DND-41 (cell line): ENCODE data around the gene PAFAH2.

Experiments
- ATAC-seq: fragments of 200-7000 bp; cut with Tn5 transposase; 3 replicates; pipeline ENCODE4 v1.9.1; 2021; ENCODE audit warnings: low read depth; ENCODE audit not compliant: insufficient read depth
- DNase-seq: peaks from one replicate; pipeline ENCODE4 v3.0.0-alpha.2; 2020
- H2AFZ ChIP-seq: 2 replicates; pipeline ENCODE4 v1.6.0; 2012; ENCODE audit warnings: low read depth, low read length
- H3K27ac ChIP-seq: 2 replicates; pipeline ENCODE4 v1.5.1; 2012; ENCODE audit warnings: low read length, inconsistent platforms
- H3K27me3 ChIP-seq: fragments of 200-600 bp; sonication (generic); 2 replicates; pipeline ENCODE4 v1.6.0; 2012; ENCODE audit warnings: low read length, mild to moderate bottlenecking, inconsistent platforms; ENCODE audit not compliant: insufficient read depth, poor library complexity
- H3K36me3 ChIP-seq: 2 replicates; pipeline ENCODE4 v1.5.1; 2012; ENCODE audit warnings: low read length, inconsistent platforms; ENCODE audit not compliant: insufficient read depth
- H3K4me1 ChIP-seq: 2 replicates; pipeline ENCODE4 v1.5.1; 2012; ENCODE audit warnings: mild to moderate bottlenecking, low read length; ENCODE audit not compliant: insufficient read depth
- H3K4me2 ChIP-seq: 2 replicates; pipeline ENCODE4 v1.6.0; 2012; ENCODE audit warnings: mild to moderate bottlenecking, moderate library complexity, low read length, inconsistent platforms; ENCODE audit not compliant: insufficient read depth
- H3K4me3 ChIP-seq, 2 experiments: fragments of 200-600 bp in 1 of 2; shearing (Covaris generic) in 1 of 2; 2 replicates each; pipeline ENCODE4 v1.5.1; 2012 to 2016; ENCODE audit warnings: inconsistent platforms in 2 of 2, low read length in 2 of 2, mild to moderate bottlenecking in 2 of 2, low read depth in 1 of 2, moderate library complexity in 1 of 2
- H3K79me2 ChIP-seq: 2 replicates; pipeline ENCODE4 v1.6.0; 2012; ENCODE audit warnings: low read length, inconsistent platforms; ENCODE audit not compliant: insufficient read depth
- H3K9ac ChIP-seq: 2 replicates; pipeline ENCODE4 v1.6.0; 2012; ENCODE audit warnings: low read depth, mild to moderate bottlenecking, inconsistent platforms, low read length, moderate library complexity
- H3K9me3 ChIP-seq: 2 replicates; pipeline ENCODE4 v1.5.1; 2012; ENCODE audit warnings: low read length, moderate library complexity, mild to moderate bottlenecking, inconsistent platforms; ENCODE audit not compliant: insufficient read depth, severe bottlenecking
- H4K20me1 ChIP-seq: 2 replicates; pipeline ENCODE4 v1.6.0; 2012; ENCODE audit warnings: low read length; ENCODE audit not compliant: insufficient read depth
- EZH2 ChIP-seq: IDR thresholded peaks from 3 replicates; pipeline ENCODE4 v1.6.1; 2012; ENCODE audit warnings: borderline replicate concordance, low read depth, mild to moderate bottlenecking, moderate library complexity, low read length, inconsistent platforms; ENCODE audit not compliant: severe bottlenecking
- TF ChIP-seq, protein P1 (sequence below): IDR thresholded peaks from 2 replicates; pipeline ENCODE4 v1.5.1; 2012; ENCODE audit warnings: borderline replicate concordance, low read length, moderate library complexity, mild to moderate bottlenecking; ENCODE audit not compliant: poor library complexity, severe bottlenecking; ENCODE audit errors: extremely low read depth

Gene PAFAH2

DNA sequence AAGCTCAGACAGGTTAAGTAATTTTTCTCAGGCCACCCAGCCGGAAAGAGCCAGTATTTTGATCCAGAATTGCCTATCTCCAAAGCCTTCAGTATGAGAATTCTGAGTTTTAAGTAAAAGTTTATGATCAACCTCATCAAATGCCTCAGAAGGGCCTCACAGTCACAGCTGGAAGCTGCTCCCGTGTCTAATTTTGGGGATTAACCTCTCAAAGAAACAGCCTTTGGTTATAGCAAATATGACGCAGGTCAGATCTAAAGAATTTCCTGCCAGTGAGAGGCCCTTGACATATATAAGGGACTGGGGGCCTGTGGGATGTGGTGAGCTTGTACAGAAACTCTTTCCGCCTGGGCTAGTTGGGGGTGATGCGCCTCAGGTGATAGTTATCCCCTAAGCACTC lies 26.0 kb upstream of the PAFAH2 start:
- H2AFZ ChIP-seq, result no peak overlapping the region
- no peaks in the 10 kb centered on the region for H3K9me3 ChIP-seq
- H3K36me3 ChIP-seq, result no peaks in the 10 kb centered on the region
- no peak overlapping the region for H3K4me2 ChIP-seq
- no peak overlapping the region for H3K9ac ChIP-seq
- no peak for TF ChIP-seq EZH2
- TF ChIP-seq, protein P1, sequence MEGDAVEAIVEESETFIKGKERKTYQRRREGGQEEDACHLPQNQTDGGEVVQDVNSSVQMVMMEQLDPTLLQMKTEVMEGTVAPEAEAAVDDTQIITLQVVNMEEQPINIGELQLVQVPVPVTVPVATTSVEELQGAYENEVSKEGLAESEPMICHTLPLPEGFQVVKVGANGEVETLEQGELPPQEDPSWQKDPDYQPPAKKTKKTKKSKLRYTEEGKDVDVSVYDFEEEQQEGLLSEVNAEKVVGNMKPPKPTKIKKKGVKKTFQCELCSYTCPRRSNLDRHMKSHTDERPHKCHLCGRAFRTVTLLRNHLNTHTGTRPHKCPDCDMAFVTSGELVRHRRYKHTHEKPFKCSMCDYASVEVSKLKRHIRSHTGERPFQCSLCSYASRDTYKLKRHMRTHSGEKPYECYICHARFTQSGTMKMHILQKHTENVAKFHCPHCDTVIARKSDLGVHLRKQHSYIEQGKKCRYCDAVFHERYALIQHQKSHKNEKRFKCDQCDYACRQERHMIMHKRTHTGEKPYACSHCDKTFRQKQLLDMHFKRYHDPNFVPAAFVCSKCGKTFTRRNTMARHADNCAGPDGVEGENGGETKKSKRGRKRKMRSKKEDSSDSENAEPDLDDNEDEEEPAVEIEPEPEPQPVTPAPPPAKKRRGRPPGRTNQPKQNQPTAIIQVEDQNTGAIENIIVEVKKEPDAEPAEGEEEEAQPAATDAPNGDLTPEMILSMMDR, result no peak
- no peak for ATAC-seq
- H3K27ac ChIP-seq, result no peak overlapping the region
- no peaks in the 10 kb centered on the region; the same call in 1 of the 2 replicates for H4K20me1 ChIP-seq
- no peaks in the 10 kb centered on the region for H3K4me1 ChIP-seq
- DNase-seq, result no peak
- H3K4me3 ChIP-seq, result no peak overlapping the region
- H3K27me3 ChIP-seq, result peaks cover 7% of the 10 kb centered on the region
- H3K79me2 ChIP-seq, result no peaks in the 10 kb centered on the region

- Histone ChIP-seq H4K20me1 (no peaks in the 10 kb centered on the region), H3K9ac (no peak overlapping the region), H3K4me1 (no peaks in the 10 kb centered on the region), H3K9me3 (no peaks in the 10 kb centered on the region), H3K4me3 (no peak overlapping the region), H3K27me3 (peaks cover 7% of the 10 kb centered on the region), H3K27ac (no peak overlapping the region), H3K36me3 (no peaks in the 10 kb centered on the region), H3K79me2 (no peaks in the 10 kb centered on the region), H3K4me2 (no peak overlapping the region), H2AFZ (no peak overlapping the region)
- ATAC-seq, result no peak
- DNase-seq, result no peak
- TF ChIP-seq EZH2, result no peak
- TF ChIP-seq, protein P1, result no peak
These were observed 25.1 kb upstream of the PAFAH2 start for GRCh38 chr1:26023009-26023408.

DNA sequence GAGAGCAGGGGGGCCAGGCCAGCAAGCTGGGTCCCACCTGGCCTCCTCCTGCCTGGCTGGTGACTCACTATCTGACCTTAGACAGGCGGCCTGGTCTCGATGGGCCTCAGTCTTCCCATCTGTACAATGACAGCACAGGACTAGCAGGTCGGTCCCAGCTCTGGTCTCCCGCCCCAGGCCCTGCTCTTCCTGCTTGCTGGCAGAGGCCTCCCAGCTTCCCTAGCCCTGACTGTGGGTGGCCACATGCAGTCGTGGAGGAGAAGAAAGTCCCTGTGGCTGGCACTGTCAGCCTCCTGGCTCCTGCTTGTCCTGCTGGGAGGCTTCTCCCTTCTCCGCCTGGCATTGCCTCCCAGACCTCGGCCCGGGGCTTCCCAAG lies 24.5 kb upstream of the PAFAH2 start:
- Histone ChIP-seq H3K9me3 (no peaks in the 10 kb centered on the region), H2AFZ (no peak overlapping the region), H3K27ac (no peak overlapping the region), H3K79me2 (no peaks in the 10 kb centered on the region), H3K9ac (no peak overlapping the region), H3K4me3 (no peak overlapping the region), H3K27me3 (peaks cover 7% of the 10 kb centered on the region), H3K4me1 (no peaks in the 10 kb centered on the region), H4K20me1 (no peaks in the 10 kb centered on the region), H3K4me2 (no peak overlapping the region), H3K36me3 (no peaks in the 10 kb centered on the region)
- DNase-seq, result no peak
- no peak for ATAC-seq
- TF ChIP-seq, protein P1, result no peak
- TF ChIP-seq EZH2, result no peak

- no peak for ATAC-seq
- no peak for DNase-seq
- no peaks in the 10 kb centered on the region for H3K9me3 ChIP-seq
- no peaks in the 10 kb centered on the region for H3K79me2 ChIP-seq
- H3K4me1 ChIP-seq, result no peaks in the 10 kb centered on the region
- H3K27ac ChIP-seq, result no peak within 1 kb of the TSS
- no peak within 1 kb of the TSS for H3K4me2 ChIP-seq
- H3K27me3 ChIP-seq, result peaks cover 7% of the 10 kb centered on the region
- TF ChIP-seq EZH2, result no peak
- TF ChIP-seq, protein P1, result no peak
- H3K4me3 ChIP-seq, result no peak within 1 kb of the TSS
- no peaks in the 10 kb centered on the region for H3K36me3 ChIP-seq
- no peaks in the 10 kb centered on the region for H4K20me1 ChIP-seq
- H2AFZ ChIP-seq, result no peak within 1 kb of the TSS
- no peak within 1 kb of the TSS for H3K9ac ChIP-seq
These were observed 24.0 kb upstream of the PAFAH2 start, which contains the start of gene EXTL1 for GRCh38 chr1:26021647-26022403. EXTL1 (plus strand) TSS chr1:26021775; CDS start chr1:26022647, 872 bp downstream.
